Choroid plexus epithelial cell (primary cell): ENCODE results near the gene VPS13D.

Experiments
- DNase-seq: peaks from one replicate; pipeline ENCODE4 v3.0.0-alpha.2; 2010; ENCODE audit warnings: low read depth
- H3K4me3 ChIP-seq: 2 replicates; pipeline ENCODE4 v1.5.1; 2011; ENCODE audit warnings: low read depth, mild to moderate bottlenecking, control low read depth, low read length, moderate library complexity
- CTCF ChIP-seq: conservative IDR thresholded peaks from 2 replicates; pipeline ENCODE4 v1.5.1; 2011; ENCODE audit warnings: low read depth, mild to moderate bottlenecking, control low read depth, inconsistent platforms, low read length, moderate library complexity

VPS13D gene

DNA sequence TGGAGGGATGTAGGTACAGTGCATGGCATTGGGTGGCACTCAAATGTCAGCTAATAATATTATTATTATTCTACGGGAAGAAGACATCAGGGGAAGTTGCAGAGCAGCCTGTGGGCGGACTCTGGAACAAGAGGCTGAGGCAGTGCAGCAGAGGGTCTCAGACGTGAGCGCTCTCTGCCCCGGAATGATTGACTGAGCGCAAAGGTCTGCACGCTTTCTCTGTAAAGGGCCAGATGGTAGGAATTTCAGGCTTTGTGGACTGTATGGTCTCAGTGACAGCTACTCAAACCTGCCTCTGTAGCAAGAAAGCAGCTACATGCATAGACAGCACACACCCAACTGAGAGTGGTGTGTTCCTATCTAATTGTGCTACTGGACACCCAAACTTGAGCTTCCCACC is 29.6 kb upstream of the VPS13D start:
- TF ChIP-seq CTCF, result no peak
- no peak overlapping the region for H3K4me3 ChIP-seq
- no peak for DNase-seq

GRCh38 chr1:12201352-12202189 is 28.3 kb upstream of the VPS13D start:
- DNase-seq, result no peak
- H3K4me3 ChIP-seq, result no peak overlapping the region
- no peak for TF ChIP-seq CTCF

GRCh38 chr1:12202190-12202497 is 27.7 kb upstream of the VPS13D start:
- no peak for TF ChIP-seq CTCF
- no peak for DNase-seq
- H3K4me3 ChIP-seq, result no peak overlapping the region

DNA sequence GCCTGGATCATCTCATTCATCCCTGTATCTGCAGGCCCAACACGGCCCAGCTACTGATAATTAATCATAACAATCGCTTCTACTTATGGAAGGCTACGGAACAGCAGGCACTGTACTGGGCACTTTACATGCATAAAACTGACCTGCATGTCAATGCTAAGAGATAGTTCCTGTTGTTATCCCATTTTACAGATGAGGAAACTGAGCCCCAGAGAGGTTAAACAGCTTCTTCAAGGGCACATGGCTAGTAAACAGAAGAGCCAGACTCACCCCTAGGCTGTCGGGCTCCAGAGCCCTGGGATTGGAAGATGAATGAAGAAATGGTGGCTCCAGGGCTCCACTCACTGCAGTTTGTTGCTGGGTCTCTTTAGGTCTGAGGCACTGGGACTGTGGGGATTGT is 27.3 kb upstream of the VPS13D start:
- no peak overlapping the region for H3K4me3 ChIP-seq
- DNase-seq, result no peak
- TF ChIP-seq CTCF, result no peak

- DNase-seq, result no peak
- no peak for TF ChIP-seq CTCF
- no peak overlapping the region for H3K4me3 ChIP-seq
Observed at GRCh38 chr1:12203216-12204007, 26.4 kb upstream of the VPS13D start.

DNA sequence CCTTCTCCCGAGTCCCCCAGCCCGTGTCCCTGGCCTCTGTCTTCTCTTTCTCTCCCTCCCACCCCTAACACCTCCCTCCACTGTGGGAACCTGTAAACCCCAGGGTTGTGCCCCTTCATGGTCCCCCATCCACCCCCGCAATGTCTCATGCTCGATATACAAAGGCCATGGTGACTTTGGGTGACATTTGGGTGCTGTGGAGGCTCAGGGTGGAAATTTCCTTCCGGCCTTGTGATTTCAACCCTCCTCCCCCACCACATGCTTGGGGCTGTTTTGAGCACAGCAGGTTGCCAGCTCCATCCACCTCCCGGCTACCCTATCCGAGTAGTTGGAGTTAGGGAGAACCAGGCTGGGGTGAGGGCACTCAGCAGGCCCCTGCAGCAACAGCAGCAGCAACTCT is 25.7 kb upstream of the VPS13D start:
- H3K4me3 ChIP-seq, result no peak overlapping the region
- DNase-seq, result no peak

More for the DNA sequence above, 25.7 kb upstream of the VPS13D start:
- no peak for TF ChIP-seq CTCF
